ENCODE measurements around the gene NANS.
"Not testable (repeated sequence)": the region's sequence is repeated elsewhere in the genome, so short reads cannot be mapped to it uniquely, and the experiment has no call there.

The NANS gene

GRCh38 chr9:98039607-98040017 is 16.9 kb upstream of the NANS start:
- no peak for DNase-seq

DNA sequence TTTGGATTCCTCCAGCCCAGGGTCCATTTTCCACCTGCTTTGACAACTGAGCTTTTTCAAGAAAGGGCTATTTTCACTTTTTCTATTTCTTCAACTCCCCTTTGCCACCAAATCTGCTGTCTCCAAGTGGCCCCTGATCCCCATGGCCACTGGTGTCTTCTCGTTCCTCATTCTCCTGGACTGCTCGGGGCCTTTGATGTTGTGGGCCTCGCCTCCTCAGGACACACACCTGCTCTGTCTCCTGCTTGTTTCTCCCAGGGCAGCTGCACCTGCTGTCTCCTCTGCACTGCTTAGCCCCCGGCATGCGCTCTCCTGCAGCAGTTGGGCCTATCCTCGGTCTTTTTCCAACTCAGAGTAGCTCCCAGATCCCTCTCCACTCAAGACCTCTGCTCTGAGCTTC is 16.3 kb upstream of the NANS start:
- DNase-seq = no peak

GRCh38 chr9:98043915-98044314 is 12.6 kb upstream of the NANS start:
- DNase-seq = no peak

DNA sequence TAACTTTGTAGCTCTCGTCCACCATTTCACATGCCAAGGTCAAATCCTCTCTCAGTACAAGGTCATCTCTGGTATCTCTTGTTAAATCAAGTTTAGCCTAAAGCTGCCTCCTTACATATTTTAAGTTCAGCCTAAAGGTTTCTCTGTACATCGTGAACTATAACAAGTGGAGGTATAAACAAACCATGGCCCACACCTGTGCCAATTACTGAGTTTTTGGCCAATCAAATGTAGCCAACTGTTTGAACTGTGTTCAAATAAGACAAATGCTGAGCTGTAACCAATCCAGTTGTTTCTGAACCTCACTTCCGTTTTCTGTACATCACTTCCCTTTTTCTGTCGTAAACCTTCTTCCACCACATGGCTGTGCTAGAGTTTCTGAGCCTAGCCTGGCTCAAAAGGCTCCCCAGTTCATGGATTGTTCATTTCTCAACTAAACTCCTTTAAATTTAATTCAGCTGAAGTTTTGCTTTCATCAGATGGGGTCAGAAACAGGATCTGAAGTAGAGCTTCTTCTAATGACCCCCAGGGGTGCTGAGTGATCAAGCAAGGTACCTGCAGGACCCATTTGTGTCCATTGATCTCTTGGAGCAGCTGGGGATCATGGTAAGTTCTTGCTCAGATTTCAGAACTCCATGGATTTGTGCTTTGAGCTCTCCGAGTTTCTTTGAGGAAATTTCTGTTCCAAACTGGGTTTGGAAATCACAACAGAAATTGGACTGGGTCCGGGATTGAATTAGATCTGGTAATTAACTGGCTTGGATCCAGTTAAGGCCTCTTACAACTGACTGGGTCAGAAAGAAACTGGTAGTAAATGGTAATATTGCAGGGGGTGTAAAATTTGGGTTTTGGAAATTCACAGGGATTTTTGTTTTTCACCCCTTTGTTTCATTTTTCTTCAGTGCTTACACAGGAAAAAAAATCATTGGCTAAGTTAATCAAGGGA is 11.0 kb upstream of the NANS start:
- DNase-seq = peak; percentile 88

- no peak for DNase-seq
Observed at GRCh38 chr9:98046180-98046543, 10.4 kb upstream of the NANS start.

- DNase-seq = no peak
Observed at GRCh38 chr9:98047002-98047401, 9.5 kb upstream of the NANS start.

GRCh38 chr9:98049288-98050072 is 7.1 kb upstream of the NANS start:
- DNase-seq = no peak

DNA sequence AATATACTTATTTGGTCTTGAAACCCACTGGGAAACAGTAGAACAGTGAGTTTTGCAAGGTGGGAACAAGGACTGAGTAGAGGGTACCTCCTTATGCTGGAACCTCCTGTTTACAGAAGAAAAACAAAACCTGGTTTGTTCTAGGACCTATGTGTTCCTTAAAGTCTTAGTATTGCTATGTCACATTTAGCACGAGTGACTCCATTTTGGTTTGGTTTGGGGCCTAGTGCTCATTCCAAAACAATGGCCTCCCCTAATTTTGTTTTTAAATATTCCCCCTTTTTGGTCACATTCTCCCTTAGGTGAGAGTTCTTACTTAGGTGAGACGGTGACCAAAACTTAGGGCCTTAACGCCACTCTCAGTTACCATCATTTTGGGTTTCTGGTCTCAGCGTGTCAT is 6.2 kb upstream of the NANS start:
- DNase-seq = no peak

DNA sequence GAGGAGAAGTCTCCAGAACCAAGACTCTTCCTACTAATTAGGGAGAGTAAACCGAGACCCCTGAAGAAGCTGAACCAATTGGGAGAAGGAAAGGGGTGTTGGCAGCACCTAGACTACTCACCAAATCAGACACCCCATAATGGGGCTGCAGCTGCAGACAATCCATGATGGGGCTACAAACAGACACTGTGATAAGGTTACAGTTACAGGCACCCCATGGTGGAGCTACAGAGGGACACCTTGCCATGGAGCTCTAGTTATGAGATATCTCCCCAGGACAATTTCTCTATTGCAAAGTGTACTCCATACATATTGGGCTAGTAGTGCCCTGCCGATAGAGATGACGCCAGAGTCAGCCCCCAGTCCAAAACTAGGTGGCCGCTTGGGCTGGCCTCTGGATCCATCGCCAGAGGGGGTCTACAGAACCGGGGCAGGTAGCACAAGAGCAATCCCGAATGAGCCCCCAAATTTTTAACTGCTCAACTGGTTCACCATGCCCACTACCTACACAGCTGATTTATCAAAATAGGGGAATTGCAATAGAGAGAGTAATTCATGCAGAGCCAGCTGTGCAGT is 2.1 kb upstream of the NANS start:
- DNase-seq = no peak

- no peak for DNase-seq
Observed at GRCh38 chr9:98057138-98057799, 737 bp downstream of the NANS start.

DNA sequence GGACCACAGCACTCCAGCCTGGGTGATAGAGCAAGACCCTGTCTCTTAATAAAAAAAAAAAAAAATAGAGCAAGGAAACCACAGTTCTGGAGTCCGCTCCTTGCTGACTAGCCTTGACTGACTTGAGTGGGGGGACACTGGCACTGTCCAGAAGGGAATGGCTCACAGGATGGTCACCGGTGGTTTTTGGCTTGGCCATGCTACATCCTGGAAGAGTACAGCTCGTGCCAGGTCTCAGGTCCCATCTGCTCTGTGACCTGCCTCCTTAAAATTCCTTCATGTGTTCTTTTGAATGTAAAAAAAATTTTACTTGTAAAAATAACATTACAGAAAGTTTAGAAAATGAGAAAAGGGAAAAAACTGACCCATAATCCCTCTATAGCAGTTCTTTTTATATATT is 5.6 kb downstream of the NANS start:
- no peak for DNase-seq

- DNase-seq = no peak
Observed at GRCh38 chr9:98064623-98065392, 8.3 kb downstream of the NANS start.

- DNase-seq = no peak
Observed at GRCh38 chr9:98066235-98066634, 9.7 kb downstream of the NANS start.

GRCh38 chr9:98067184-98067583 is 10.7 kb downstream of the NANS start:
- no peak for DNase-seq

GRCh38 chr9:98069551-98069950 is 13.0 kb downstream of the NANS start:
- no peak for DNase-seq

DNA sequence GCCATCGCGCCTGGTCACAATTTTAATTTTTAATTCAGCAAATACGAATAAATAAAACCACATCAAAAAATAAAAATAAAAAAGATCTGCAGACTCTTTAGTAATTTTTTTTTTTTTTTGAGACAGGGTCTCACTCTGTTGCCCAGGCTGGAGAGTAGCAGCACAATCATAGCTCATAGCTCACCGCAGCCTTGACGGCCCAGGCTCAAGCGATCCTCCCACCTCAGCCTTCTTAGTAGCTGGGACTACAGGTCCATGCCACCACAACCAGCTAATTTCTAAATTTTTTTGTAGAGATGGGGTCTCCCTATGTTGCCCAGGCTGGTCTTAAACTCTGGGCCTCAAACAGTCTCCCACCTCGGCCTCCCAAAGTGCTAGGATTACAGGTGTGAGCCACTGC is 14.2 kb downstream of the NANS start:
- DNase-seq = no peak

- DNase-seq = no peak
Observed at GRCh38 chr9:98071737-98072136, 15.2 kb downstream of the NANS start.

DNA sequence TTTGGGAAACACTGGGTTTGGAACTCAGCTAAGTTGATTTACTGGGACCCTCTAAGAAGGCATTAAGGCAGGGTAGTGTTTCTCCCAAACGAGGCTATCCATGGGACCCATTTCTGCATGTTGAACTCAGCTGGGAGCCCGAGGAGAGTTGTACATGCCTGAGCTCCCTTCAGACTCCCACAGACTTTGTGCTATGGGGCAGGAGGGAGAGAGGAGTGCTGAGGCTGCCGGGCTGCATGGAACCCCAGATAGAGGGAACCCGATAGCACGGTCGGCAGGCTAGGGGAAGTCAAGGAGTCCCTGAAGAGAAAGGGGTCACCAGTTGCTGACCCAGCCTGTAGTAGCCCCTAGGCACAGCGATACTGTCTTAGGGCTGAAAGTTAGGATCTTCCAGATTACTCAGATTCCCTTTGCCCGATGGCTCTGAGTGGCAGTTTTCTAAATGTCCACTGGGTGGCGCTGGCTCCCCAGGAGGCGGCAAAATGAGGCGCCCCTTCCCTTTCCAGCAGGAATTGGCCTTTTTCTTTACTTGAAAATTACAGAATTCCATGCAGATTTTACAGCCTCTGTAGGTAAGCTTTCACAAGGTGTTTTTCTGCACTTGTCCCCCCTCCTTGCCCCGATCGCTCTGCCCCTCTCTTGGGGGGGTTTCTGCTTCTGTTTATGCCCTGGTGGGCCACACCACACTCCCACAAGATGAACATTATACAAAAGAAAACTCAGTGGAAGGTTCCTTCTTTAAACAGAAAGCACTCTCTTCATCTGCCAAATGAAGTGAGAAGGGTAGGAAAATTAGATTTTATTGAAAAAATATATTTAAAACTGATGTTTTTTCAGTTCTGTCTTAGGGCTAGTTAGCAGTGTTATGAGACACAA is 17.8 kb downstream of the NANS start:
- no peak for DNase-seq

DNA sequence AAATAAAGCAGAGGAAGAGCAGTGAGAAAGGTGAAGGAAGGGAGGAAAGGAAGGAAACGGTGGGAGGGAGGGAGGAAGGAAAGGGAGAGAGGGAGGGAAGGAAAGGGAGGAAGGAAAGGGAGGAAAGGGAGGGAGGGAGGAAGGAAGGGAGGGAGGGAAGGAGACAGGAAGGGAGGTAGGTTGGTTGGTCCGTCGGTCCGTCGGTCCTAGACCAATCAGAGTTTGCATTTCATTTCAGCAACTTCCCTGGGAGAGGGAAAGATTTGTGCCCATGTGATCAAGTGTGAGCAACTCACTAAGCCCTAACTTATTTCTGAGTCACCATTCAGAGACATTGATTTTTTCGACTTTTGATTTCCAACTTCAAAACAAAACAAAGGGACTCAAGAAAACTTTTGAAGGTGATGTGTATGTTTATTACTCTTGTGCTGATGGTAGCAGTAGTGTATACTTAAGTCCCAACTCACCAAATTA is 18.8 kb downstream of the NANS start:
- no peak for DNase-seq

GRCh38 chr9:98076514-98076890 is 20.0 kb downstream of the NANS start:
- DNase-seq = not testable (repeated sequence)

DNA sequence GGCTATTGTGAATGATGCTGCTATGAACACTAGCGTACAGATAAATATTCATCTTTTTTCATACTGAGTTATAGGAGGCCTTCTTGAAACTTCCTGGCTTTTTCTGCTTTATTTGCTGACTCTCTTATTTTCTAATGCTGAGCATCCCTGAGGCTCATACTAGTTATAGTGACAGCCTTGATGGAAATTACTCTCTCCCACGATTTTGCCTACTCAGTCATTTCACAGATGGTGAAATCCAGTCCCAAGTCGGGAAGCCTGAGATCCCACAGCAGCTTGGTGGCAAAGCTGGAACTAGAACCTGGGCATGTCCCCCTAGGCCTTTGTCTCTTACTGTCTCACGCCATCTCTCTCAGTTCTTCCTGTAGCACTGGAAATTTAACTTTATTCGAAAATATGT is 22.4 kb downstream of the NANS start:
- DNase-seq = no peak
